ENCODE data around the gene SGMS1.

The SGMS1 gene

DNA sequence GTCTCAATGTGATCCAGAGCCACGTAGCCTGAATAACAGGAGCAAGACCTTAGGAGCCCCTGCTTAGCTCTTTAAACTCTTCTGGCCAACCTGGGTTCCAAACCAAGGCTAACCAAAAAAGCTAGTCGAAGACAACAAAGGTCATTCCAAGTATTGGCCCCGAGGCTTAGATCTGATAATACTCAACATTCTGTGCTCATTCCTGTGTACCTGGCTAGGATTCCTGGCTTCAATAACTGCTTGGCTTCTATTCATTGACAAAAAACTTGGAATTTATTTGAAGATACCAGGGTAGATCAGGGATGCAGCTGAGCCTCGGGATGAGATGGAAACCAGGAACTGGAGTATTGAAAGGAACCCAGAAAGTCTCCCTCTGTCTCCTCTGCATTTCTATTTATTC, 4.1 kb upstream of the SGMS1 start:
- TF ChIP-seq, protein P1, sequence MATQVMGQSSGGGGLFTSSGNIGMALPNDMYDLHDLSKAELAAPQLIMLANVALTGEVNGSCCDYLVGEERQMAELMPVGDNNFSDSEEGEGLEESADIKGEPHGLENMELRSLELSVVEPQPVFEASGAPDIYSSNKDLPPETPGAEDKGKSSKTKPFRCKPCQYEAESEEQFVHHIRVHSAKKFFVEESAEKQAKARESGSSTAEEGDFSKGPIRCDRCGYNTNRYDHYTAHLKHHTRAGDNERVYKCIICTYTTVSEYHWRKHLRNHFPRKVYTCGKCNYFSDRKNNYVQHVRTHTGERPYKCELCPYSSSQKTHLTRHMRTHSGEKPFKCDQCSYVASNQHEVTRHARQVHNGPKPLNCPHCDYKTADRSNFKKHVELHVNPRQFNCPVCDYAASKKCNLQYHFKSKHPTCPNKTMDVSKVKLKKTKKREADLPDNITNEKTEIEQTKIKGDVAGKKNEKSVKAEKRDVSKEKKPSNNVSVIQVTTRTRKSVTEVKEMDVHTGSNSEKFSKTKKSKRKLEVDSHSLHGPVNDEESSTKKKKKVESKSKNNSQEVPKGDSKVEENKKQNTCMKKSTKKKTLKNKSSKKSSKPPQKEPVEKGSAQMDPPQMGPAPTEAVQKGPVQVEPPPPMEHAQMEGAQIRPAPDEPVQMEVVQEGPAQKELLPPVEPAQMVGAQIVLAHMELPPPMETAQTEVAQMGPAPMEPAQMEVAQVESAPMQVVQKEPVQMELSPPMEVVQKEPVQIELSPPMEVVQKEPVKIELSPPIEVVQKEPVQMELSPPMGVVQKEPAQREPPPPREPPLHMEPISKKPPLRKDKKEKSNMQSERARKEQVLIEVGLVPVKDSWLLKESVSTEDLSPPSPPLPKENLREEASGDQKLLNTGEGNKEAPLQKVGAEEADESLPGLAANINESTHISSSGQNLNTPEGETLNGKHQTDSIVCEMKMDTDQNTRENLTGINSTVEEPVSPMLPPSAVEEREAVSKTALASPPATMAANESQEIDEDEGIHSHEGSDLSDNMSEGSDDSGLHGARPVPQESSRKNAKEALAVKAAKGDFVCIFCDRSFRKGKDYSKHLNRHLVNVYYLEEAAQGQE (IDR thresholded peaks at IDR 0.05; ENCODE audit: insufficient read depth in 1 of 2, low read depth in 2 of 2, low read length in 2 of 2), result no peak
- no peak for TF ChIP-seq TAF1 (IDR thresholded peaks at IDR 0.05; ENCODE audit: borderline replicate concordance, insufficient read depth, low read length)
- no peak for TF ChIP-seq POLR2AphosphoS5 (IDR thresholded peaks at IDR 0.05; ENCODE audit: low read depth, low read length)
- no peak for TF ChIP-seq SIN3A (IDR thresholded peaks at IDR 0.05; ENCODE audit: borderline replicate concordance, insufficient read depth, low read length)
- no peak for TF ChIP-seq FOXP2 (optimal IDR thresholded peaks at IDR 0.05; ENCODE audit: borderline replicate concordance, extremely low read depth, extremely low read length, insufficient read depth)

DNA sequence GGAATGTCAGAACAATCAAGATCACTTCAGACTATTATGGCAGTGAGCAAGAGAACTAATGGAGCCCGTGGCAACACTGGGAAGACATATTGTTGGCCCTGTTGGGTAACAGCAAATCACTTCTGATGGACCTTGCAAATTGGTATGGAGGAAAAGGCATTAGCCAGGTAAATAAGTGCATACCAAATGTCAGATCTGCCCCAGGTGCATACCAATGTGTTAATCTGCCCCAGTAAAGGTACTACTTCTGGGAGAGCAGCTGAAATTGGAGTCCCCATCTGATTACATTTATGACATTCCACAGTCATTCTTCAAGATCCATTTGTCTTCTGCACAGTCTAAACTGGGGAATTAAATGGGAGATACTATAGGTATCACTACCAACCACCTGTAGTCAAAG, 3.7 kb upstream of the SGMS1 start:
- TF ChIP-seq, protein P1 (IDR thresholded peaks at IDR 0.05; ENCODE audit: insufficient read depth in 1 of 2, low read depth in 2 of 2, low read length in 2 of 2), result no peak
- no peak for TF ChIP-seq TAF1 (IDR thresholded peaks at IDR 0.05; ENCODE audit: borderline replicate concordance, insufficient read depth, low read length)
- no peak for TF ChIP-seq FOXP2 (optimal IDR thresholded peaks at IDR 0.05; ENCODE audit: borderline replicate concordance, extremely low read depth, extremely low read length, insufficient read depth)
- no peak for TF ChIP-seq SIN3A (IDR thresholded peaks at IDR 0.05; ENCODE audit: borderline replicate concordance, insufficient read depth, low read length)
- no peak for TF ChIP-seq POLR2AphosphoS5 (IDR thresholded peaks at IDR 0.05; ENCODE audit: low read depth, low read length)

DNA sequence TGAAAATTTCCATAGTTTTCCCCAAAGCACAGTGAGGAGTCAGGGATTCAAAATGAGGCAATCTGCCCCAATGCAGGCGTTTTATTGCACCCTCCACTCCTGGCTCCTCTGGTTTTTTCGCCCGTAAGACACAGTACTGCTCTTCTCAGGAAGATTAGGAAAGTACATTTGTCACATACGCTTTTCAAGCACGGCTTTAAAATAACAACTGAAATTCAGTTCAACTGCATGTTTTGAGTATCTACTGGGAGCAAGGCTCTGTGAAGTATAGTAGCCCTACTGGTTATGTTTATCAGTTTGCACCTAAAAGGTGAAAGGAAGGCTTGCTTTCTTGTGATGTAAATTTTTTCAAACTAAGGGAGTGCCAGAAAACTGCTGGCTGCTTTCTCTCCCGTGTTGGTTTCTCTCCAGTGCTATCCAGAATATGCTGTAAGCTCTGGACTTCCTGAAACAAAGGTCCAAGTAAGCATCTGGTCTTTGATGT, 1.9 kb upstream of the SGMS1 start:
- TF ChIP-seq TAF1 (IDR thresholded peaks at IDR 0.05; ENCODE audit: borderline replicate concordance, insufficient read depth, low read length), result no peak
- TF ChIP-seq FOXP2 (optimal IDR thresholded peaks at IDR 0.05; ENCODE audit: borderline replicate concordance, extremely low read depth, extremely low read length, insufficient read depth), result no peak
- no peak for TF ChIP-seq SIN3A (IDR thresholded peaks at IDR 0.05; ENCODE audit: borderline replicate concordance, insufficient read depth, low read length)
- TF ChIP-seq POLR2AphosphoS5 (IDR thresholded peaks at IDR 0.05; ENCODE audit: low read depth, low read length), result no peak
- TF ChIP-seq, protein P1 (IDR thresholded peaks at IDR 0.05; ENCODE audit: insufficient read depth in 1 of 2, low read depth in 2 of 2, low read length in 2 of 2), result no peak

DNA sequence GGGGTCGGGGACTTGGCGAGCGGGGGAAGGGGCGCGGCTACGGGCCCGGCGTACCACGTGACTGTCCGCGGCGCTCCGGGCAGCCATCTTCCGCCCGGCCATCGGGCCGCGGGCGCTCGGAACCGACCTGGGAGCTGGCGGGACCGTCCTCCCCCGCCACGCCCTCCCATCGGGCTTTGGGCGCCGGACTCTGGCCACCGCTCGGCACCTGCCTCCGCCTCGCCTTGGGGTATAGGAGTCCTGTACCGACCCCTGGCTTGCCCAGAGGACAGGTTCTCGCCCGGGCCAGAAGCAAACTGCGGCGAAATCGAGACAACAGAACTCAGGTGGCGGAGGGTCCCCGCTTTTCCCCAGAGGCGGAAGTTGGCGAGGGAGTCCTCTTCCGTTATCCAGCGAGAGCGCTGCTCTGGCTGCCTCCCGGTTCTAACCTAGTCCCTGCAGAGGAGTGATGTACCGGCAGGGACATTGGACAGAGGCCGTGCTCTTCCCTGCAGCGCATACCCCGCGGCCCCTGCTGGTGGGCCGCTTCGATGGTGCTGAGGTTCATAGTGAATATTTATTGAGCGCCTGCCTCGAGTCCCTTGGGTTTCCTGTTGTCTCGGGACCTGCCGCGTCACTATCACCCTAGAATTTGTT, 1.2 kb upstream of the SGMS1 start:
- TF ChIP-seq, protein P1 (IDR thresholded peaks at IDR 0.05; ENCODE audit: insufficient read depth in 1 of 2, low read depth in 2 of 2, low read length in 2 of 2), result peak; percentile 74 to 85
- no peak for TF ChIP-seq FOXP2 (optimal IDR thresholded peaks at IDR 0.05; ENCODE audit: borderline replicate concordance, extremely low read depth, extremely low read length, insufficient read depth)
- TF ChIP-seq POLR2AphosphoS5 (IDR thresholded peaks at IDR 0.05; ENCODE audit: low read depth, low read length), result peak; percentile 61
